Gastrocnemius medialis (tissue), 4 donors: ENCODE measurements around the gene PRRT1. TPM values are rescaled to one million over a fixed set of nuclear protein-coding genes. Genes with fewer than 3 reads are reported as not detected.

Experiments used
- ATAC-seq, 2 donors: fragments of 150-250 bp; one replicate each; pipeline ENCODE4 v1.9.1; 2016
- DNase-seq, 2 donors: peaks; one replicate each; pipeline ENCODE4 v3.0.0-alpha.2; 2019
- H3K27ac ChIP-seq, 4 donors: fragments of 200-600 bp; sonication (generic); 1 replicate in 1 of 4; 2 replicates in 3 of 4; pipeline ENCODE4 v1.5.1; 2016 to 2018; ENCODE audit warnings: mild to moderate bottlenecking in 2 of 4, moderate library complexity in 1 of 4
- H3K27me3 ChIP-seq, 3 donors: fragments of 200-600 bp; sonication (generic) in 2 of 3; 1 replicate in 1 of 3; 2 replicates in 2 of 3; pipeline versions ENCODE4 v1.5.1 to v1.6.0; 2016 to 2019; ENCODE audit warnings: mild to moderate bottlenecking in 1 of 3, moderate library complexity in 1 of 3
- H3K36me3 ChIP-seq, 2 donors: fragments of 200-600 bp; sonication (generic) in 1 of 2; one replicate each; pipeline ENCODE4 v1.5.1; 2017 to 2018
- H3K4me1 ChIP-seq, 2 donors: fragments of 200-600 bp; sonication (generic) in 1 of 2; one replicate each; pipeline ENCODE4 v1.5.1; 2016 to 2017; ENCODE audit warnings: mild to moderate bottlenecking in 2 of 2
- H3K4me3 ChIP-seq, 4 donors: fragments of 200-600 bp; sonication (generic) in 3 of 4; 1 replicate in 1 of 4; 2 replicates in 3 of 4; pipeline ENCODE4 v1.5.1; 2016 to 2019; ENCODE audit warnings: mild to moderate bottlenecking in 2 of 4
- H3K9me3 ChIP-seq, 3 donors: fragments of 200-600 bp; sonication (generic) in 2 of 3; 1 replicate in 1 of 3; 2 replicates in 2 of 3; pipeline ENCODE4 v1.5.1; 2016 to 2019
- POLR2A ChIP-seq, 2 donors: fragments of 450-650 bp; IDR thresholded peaks; one replicate each; pipeline ENCODE4 v1.6.1; 2017; ENCODE audit warnings: antibody characterized with exemption in 2 of 2, mild to moderate bottlenecking in 2 of 2, moderate library complexity in 2 of 2
- in situ Hi-C, 4 donors: fragments of 200-750 bp; cut with MboI; loops; one replicate each; pipeline versions ENCODE4 v1.15.0 to v1.8.0; 2017; ENCODE audit warnings: low sequenced_read_pairs in 4 of 4
- intact Hi-C: fragments of 100-400 bp; cut with DNase I; formaldehyde crosslinking; loops from one replicate; pipeline ENCODE4 v1.15.1; 2023; ENCODE audit warnings: low total_unique reads
- total RNA-seq, 4 donors: library from RNA; depleted of rRNA; stranded (reverse); fragments of >200 nt; gene quantifications; one replicate each; pipeline versions ENCODE4 v1.1.0 to v1.2.3, GENCODE V29; 2016
- TF ChIP-seq, protein P1 (sequence below), 5 experiments: fragments of 450-650 bp in 3 of 5; fragments of 200-600 bp in 2 of 5; sonication (generic) in 2 of 5; IDR thresholded peaks in 4 of 5; conservative IDR thresholded peaks in 1 of 5; 1 replicate in 4 of 5; 2 replicates in 1 of 5; pipeline ENCODE4 v1.5.1; 2016 to 2019; ENCODE audit warnings: antibody characterized with exemption in 5 of 5, mild to moderate bottlenecking in 3 of 5, moderate library complexity in 3 of 5

The PRRT1 gene
- total RNA-seq, 4 donors from 2014 or later = 0.49 TPM; not detected in 3

DNA sequence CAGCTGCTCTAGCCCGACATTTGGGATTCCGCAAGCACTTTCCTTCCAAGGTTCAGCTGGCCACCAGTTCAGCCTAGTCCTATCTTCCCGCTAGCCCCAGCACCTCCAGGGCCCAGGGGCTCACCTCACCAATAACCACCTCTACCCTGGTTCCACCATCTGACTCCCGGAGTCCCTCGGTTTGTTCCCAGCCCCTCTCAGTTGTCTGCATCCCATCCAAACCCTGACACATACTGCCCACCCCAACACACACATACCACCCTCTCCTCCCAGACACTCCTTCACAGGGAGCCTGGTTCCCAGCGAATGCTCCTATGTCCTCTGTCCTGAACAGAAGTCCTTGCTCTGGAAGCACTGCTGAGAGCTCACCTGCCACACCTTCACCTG, 43.0 kb downstream of the PRRT1 start:
- peak in 1 of 2 donors; percentile 2 for ATAC-seq

DNA sequence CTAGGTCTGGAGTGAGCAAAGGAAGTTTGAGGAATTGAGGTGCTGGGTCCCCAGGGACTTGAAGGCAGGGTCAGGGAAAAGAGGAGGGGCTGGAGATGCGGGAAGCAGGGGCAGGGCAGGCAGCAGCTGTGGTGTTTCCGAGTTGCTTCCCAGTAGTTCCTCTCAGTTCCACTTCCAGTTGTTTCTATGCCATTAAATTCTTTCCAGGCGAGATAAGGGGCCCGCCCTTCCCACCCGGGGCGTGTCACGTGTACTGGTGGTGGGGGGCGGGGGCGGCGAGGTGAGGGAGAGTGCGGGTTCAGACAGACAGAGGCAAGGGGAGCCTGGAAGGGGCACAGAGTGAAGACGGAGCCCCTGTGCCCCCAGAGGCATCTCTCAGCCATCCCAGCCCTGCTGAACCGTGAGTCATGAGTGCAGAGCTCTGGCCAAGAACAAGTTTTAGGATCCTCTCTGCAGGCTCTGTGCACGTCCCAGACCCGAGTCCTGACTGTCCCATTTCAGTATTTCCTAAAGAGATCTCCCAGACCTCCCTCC, 43.6 kb downstream of the PRRT1 start:
- H3K4me1 ChIP-seq = peaks cover 19 to 24% of the 10 kb centered on the region in 2 donors
- in situ Hi-C loops (no loop called here), intact Hi-C loops (no loop called here)

More for the DNA sequence above, 43.0 kb downstream of the PRRT1 start:
- DNase-seq = no peak
- Histone ChIP-seq H3K36me3 (no peaks in the 10 kb centered on the region), H3K4me3 (peak overlapping the region; percentile 42 to 48 (median 44)), H3K4me1 (peaks cover 19 to 28% of the 10 kb centered on the region in 2 donors), H3K27me3 (peaks cover 4 to 20% (median 7%) of the 10 kb centered on the region in 3 donors), H3K27ac (peak overlapping the region; percentile 64 to 77 (median 71)), H3K9me3 (no peaks in the 10 kb centered on the region)
- intact Hi-C loops = no loop called here
- TF ChIP-seq, protein P1, sequence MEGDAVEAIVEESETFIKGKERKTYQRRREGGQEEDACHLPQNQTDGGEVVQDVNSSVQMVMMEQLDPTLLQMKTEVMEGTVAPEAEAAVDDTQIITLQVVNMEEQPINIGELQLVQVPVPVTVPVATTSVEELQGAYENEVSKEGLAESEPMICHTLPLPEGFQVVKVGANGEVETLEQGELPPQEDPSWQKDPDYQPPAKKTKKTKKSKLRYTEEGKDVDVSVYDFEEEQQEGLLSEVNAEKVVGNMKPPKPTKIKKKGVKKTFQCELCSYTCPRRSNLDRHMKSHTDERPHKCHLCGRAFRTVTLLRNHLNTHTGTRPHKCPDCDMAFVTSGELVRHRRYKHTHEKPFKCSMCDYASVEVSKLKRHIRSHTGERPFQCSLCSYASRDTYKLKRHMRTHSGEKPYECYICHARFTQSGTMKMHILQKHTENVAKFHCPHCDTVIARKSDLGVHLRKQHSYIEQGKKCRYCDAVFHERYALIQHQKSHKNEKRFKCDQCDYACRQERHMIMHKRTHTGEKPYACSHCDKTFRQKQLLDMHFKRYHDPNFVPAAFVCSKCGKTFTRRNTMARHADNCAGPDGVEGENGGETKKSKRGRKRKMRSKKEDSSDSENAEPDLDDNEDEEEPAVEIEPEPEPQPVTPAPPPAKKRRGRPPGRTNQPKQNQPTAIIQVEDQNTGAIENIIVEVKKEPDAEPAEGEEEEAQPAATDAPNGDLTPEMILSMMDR (IDR thresholded peaks at IDR 0.05 in 4 of 5, conservative IDR thresholded peaks at IDR 0.05 in 1 of 5) = no peak
- no peak for TF ChIP-seq POLR2A (IDR thresholded peaks at IDR 0.05)
- in situ Hi-C loops = no loop called here

GRCh38 chr6:32107406-32107805, 44.3 kb downstream of the PRRT1 start:
- peaks cover 4 to 20% (median 7%) of the 10 kb centered on the region in 3 donors for H3K27me3 ChIP-seq
- no peak for TF ChIP-seq POLR2A (IDR thresholded peaks at IDR 0.05)
- TF ChIP-seq, protein P1 (IDR thresholded peaks at IDR 0.05 in 4 of 5, conservative IDR thresholded peaks at IDR 0.05 in 1 of 5) = no peak
- in situ Hi-C loops (no loop called here), intact Hi-C loops (no loop called here)
- H3K4me3 ChIP-seq = peak overlapping the region in 2 of 4 donors; percentile 15 to 48
- peaks cover 19% of the 10 kb centered on the region in 2 donors for H3K4me1 ChIP-seq
- H3K9me3 ChIP-seq = no peaks in the 10 kb centered on the region
- no peak for ATAC-seq
- no peak for DNase-seq
- no peaks in the 10 kb centered on the region for H3K36me3 ChIP-seq
- peak overlapping the region; percentile 64 to 77 (median 71) for H3K27ac ChIP-seq

More for the DNA sequence above, 43.6 kb downstream of the PRRT1 start:
- ATAC-seq (peak; percentile 58), DNase-seq (peak; percentile 30 to 62)
- no peaks in the 10 kb centered on the region for H3K36me3 ChIP-seq
- H3K4me3 ChIP-seq = peak overlapping the region; percentile 42 to 48 (median 44)
- peak overlapping the region; percentile 64 to 77 (median 71) for H3K27ac ChIP-seq
- peaks cover 4 to 20% (median 7%) of the 10 kb centered on the region in 3 donors for H3K27me3 ChIP-seq
- no peaks in the 10 kb centered on the region for H3K9me3 ChIP-seq
- TF ChIP-seq POLR2A (IDR thresholded peaks at IDR 0.05) = no peak
- TF ChIP-seq, protein P1 (IDR thresholded peaks at IDR 0.05 in 4 of 5, conservative IDR thresholded peaks at IDR 0.05 in 1 of 5) = no peak

DNA sequence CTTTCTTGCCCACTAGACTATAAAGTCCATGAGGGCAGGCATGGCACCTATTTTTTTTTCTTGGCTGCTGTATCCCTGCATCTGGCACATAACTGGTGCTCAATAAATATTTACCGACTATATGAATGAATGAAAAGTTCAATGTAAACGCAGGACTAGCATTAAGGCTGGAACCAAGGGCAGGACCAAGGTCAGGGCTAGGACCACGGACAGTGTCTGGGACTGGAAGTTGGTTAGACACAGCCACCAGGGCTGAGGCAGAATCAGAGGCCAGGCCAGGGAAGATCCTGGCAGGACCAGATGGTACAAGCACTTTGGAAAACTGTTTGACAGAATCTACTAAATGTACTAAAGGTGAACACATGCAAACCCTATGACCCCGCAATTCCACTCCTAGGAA, 46.3 kb downstream of the PRRT1 start:
- intact Hi-C loops = no loop called here
- in situ Hi-C loops = no loop called here
- H3K4me3 ChIP-seq = no peak overlapping the region
- no peaks in the 10 kb centered on the region for H3K9me3 ChIP-seq
- no peaks in the 10 kb centered on the region for H3K36me3 ChIP-seq
- TF ChIP-seq, protein P1 (IDR thresholded peaks at IDR 0.05 in 4 of 5, conservative IDR thresholded peaks at IDR 0.05 in 1 of 5) = no peak
- no peak for TF ChIP-seq POLR2A (IDR thresholded peaks at IDR 0.05)
- ATAC-seq = no peak
- H3K4me1 ChIP-seq = peaks cover 6 to 12% of the 10 kb centered on the region in 2 donors
- DNase-seq = no peak
- H3K27me3 ChIP-seq = peaks cover 4 to 16% (median 7%) of the 10 kb centered on the region in 3 donors
- no peak overlapping the region for H3K27ac ChIP-seq
